NCI-H1436 (cell line): ENCODE measurements around the gene NRG2.

Experiments used
- DNase-seq: peaks from one replicate; lab custom pipeline; 2025; lab: John Stamatoyannopoulos, UW

Gene NRG2

DNA sequence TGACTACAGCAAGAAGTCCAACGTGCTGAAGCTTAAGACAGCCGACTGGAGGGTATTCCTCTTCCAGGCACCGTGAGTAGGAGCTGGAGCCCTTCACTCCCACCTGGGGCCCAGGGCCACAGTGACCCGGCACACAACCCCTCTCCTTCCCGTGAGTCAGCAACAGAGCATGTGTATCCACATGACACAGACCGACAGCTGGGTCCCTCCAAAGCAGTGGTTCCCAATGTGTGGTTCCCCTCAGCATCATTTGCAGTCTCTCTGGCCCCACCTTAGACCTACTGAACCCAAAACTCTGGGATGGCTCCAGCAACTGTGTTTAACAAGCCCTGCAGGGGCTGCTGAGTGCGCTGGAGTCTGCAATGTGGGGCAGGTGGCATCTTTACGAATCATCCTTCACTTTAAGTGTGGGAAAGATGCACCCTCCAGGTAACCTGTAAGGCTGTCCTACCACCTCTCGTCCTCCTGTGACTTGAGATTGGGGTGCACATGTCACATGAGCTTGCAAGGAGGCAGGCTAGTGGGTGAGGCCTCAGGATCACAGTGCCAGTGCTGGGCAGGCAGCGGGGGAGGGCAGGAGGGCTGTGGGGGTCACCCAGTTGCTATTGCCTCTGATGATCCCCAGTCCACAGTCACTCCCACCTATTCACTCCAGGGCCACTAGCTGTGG is 205.3 kb downstream of the NRG2 start:
- no peak for DNase-seq

DNA sequence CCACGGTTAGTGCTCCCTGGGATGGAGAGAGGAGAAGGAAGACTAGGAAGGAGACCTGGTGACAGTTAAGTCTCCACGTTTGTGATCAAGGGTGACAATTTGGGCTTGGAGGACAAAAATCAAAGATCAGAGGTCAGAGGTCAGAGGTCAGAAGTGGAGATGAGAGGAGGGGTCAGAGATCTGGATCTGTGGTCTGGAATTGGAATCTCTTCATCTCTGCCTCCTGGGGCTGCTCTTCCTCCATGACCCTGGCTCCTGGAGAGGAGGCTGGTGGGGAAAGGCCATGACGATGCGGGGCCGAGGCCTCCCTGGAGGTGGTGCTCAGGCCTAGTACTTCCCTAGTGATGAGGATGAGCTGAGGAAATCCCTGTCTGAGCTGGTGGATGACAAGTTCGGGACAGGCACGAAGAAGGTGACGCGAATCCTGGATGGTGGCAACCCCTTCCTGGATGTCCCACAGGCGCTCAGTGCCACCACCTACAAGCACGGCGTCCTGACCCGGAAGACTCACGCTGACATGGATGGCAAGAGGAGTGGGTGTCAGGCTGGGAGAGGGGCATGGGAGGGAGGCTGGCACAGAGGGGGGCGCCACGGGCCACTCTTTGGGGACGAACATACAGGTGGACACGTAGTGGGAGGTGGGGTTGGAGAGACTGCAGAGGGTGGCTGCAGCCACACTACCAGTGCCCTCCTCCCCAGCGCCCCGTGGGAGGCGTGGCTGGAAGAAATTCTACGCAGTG is 206.5 kb downstream of the NRG2 start:
- no peak for DNase-seq

DNA sequence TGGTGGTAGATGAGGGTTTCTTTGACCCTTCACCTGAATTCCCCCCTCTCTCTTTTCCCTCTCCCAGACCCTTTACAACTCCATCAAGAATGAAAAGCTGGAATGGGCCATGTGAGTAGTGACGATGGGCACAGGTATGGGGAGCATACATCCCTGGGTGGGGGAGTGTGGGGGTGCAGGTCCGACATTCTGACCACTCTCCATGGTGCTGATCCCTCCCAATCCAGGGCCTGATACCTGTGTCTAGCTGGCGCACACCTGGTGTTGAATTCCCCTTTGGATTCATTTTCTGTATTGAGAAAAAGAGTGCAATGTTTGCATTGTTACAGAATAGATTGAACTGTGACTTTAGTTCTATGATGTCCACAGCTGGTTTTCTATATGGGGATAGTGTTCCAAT is 207.4 kb downstream of the NRG2 start:
- DNase-seq: no peak

DNA sequence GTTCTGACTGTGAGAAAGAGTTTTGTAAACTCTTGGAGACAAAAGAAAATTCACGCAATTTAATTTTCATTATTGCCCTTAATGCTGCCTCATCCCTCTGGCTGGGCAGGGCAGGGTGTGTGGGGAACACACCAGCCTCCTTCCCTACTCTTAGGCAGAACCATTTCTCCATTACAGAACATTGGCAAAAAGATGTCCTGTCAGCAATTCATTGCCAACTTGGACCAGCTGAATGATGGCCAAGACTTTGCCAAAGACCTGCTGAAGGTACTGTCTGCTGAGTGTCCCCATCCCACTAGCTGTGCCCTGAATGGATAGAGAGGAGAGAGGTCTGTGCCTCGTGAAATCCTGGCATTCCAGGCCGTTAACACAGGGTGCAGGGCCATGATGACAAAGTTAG is 209.6 kb downstream of the NRG2 start:
- no peak for DNase-seq

DNA sequence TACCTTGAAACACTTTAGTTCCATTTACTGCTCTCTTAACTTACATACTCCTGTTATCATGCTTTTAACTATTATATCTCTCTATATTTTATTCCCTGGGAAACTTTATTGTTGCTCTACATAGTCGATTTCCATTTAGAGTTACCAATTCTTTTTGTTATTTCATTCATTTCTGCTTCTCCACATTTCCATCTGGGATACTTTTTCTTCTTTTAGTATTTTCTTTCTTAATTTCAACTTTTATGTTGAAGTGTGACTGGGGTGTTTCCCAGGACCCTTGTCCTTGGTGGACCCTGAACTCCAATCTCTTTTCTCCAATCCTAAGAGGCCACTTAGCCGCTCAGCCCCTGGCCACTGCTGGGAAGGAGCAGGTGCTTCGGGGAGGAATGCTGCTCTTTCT is 211.5 kb downstream of the NRG2 start:
- DNase-seq: no peak

DNA sequence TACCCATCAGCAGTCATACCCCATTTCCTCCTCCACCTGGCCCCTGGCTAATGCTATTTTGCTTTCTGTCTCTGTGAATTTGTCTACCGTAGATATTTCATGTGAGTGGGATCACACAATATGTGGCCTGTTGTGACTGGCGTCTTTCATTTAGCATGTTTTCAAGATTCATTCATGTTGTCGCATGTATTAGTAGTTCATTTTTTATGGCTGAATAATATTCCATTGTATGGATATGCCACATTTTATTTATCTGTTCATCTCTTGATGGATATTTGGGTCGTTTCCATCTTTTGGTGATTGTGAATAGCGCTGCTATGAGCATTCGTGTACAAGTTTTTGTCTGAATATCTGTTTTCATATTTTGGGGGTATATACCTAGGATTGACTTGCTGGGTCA is 213.6 kb downstream of the NRG2 start:
- DNase-seq: no peak

DNA sequence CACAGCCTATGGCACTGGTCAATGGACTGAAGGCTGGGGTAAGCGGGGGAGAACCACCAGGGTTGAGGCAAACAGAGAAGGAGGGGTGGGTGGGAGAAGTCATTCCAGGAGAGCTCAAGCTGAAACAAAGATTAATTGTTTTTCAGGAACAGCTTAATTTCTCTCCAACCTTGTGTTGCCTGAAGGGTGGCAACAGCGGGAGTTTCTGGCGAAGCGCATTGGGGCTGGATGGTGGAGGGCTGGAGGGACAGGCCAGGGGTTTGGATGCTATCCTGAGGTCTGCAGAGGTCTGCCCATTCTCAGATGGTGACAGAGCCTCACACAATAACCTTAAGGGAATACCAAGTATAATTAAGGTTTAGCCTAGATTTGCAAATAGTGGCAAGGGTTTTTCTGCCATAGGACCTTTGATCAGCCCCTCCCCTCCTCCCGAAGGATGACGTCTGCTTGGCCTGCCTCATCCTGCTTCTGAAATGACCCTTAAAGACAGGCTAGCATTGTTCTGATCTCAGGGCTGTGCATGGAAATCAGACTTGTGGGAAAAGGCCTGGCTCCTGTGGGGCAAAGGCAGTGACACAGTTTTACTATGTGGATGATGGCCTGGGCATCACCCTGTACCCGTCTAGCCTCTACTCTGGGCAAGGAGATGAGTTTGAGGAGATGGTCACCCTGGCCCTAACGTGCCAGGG is 214.7 kb downstream of the NRG2 start:
- DNase-seq: no peak

DNA sequence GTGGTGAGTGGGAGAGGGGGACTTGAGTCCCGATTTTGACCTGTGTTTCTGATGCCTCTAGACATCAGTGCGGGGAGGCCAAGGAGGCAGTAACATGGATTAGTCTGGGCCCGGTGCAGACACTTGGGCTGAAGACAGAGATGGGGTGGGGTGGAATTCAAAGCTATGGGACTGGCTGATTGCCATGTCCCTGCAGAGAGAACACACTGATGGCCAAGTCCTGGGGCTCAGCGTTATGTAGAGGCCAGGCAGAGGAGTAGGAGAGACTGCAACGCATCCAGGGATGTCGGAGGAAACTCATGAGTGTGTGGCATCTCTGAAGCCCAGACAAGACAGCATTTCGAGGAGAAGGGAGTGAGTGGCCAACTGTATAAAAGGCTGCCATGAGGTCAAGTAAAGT is 217.4 kb downstream of the NRG2 start:
- no peak for DNase-seq

DNA sequence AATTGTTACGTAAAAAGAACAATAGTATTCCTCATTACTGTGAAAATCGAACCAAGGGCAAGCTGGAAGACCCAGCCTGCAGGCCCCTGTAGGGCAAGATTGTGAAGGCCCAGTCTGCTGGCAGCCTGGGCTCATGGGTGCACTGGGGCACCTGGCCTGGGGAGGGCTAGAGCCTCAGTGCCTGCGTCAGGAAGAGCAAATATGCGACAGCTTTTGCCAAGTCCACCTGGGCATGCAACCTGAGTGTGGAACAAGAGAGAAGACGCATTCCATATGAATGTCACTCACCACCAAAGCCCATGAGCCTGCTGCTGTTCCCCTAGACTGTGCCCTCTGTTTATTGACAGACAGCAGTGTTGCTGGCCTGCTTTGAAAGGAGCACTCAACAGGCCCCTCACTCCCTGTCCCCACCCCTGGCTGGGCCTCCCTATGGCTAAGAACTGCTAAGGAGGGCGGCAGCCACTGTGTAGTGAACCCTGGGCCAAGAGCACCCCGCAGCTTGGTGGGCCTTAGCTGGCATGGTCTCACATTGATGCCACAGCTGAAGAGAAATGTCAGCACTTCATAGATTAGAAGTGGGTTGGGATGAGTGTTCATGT is 219.2 kb downstream of the NRG2 start:
- no peak for DNase-seq

DNA sequence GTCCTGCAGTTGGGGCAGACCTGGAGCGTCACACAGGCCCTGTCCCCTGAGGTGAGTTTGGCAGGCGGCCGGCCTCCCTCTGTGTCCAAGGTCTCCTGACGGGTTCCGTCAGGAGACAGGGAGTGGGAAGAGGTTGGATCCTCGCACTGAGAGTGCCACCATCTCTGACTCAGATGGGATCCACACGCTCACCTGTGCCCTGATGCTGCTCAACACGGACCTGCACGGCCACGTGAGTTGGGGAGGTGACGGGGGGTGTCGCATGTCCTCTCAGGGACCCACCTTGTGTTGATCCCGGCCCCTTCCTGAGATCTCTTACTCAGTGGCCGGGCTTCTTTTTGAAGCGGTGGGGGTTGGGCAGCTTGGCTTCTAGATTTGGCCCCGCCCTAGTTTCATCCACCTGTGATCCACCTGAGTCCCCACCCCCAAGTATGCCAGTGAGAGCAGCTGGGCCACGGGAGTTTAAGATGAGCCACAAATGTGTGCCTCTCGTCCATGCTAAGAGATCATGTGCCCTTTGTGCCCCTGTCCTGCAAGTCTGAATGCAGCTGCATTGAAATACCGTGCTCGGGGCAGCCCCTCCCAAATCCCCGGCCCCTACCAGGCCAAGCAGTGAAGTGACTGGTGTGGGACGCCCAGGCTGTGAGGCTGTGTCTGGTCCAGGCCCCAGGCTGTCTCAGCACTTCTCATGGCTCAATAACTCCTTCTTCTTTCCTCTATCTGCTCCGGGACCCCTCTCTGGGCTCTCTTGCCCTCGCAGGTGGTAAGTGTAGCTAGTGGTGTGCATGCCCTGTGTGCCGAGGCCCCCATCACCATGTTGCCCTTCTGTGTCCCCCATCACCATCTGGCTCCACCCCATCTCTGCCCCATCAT is 220.3 kb downstream of the NRG2 start:
- DNase-seq: no peak

DNA sequence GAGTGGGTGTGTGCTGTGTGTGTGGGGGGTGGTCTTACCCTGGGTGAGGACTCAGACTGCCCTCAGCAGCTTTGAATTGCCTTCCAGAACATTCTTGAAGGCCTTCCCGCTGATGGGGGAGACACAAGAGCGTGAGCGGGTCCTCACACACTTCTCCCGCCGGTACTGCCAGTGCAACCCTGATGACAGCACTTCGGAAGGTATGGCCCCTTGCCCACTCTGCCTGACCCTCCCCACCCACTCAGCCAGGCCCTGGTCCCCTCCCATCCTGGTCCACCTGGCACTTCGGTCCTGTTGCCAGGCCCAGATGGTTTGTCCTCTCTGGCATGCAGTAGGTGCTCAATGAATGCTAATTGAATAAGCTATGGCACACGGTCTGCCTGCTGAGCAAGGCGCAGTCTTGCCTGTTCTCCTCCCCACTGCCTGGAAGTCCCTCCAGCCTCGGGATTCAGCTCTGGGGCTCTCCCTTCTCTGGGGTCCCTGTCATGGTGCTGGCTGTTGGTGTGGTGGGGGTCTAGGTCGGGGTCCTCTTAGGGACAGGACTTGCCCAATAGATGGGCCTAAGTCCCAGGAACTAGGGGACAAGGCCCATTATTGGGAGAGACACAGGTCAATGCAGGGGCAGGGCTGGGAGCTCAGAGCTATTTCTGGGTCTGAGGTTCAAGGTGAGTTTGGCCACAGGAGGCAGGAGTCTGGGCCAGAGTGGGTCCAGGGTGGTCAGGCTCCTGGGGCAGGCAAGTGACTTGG is 221.1 kb downstream of the NRG2 start:
- no peak for DNase-seq

DNA sequence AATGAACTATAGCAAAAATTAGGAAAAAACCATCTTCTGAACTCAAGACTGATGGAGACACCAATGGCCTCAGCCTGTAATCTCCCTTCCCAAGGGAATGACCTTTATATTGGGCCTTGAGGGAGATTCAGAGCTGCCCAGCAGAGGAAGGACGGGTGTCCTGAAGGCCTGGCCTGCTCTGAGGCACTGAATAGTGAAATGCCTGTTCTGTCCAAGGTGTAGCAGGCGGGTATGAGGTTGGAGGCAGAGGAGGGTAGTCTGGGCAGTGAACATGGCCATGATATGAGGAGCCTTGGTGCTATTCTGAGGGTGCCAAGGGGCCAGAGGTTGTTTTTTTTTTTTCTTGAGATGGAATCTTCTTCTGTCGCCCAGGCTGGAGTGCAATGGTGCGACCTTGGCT is 222.5 kb downstream of the NRG2 start:
- no peak for DNase-seq

DNA sequence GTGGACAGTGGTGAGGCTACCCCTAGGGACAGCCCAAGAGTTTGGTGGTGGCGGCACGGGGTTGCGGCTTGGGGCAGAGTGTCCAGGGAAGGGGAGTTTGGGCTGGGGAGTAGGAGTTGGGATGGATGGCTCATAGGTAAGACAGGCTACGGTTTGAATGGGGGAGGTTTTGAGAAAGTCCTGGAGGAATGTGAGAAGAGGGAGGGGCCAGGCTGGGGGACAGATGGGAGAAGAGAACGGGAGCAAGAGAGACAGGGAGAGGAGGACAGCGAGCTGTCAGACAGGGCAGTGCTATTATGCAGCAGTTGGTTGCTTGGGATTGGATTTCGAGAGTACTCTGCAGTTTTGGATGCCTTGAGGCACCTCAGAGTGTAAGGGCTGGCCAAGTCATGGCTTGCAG is 223.0 kb downstream of the NRG2 start:
- DNase-seq: no peak

DNA sequence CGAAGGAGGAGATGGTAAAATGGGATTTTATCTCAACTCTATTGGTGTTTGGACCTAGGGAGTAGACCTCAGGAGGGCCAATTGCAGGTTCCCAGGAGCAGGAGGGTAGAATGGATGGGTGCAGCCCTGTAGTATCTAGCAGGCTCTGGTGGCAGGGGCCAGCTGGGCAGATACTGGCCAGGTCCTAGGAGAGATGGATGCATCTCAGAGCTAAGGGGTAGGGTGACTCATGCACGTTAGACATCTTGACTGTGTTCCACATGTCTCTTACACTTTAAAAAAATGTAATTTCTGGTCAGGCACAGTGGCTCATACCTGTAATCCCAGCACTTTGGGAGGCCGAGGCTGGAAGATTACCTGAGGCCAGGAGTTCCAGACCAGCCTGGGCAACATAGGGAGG is 225.1 kb downstream of the NRG2 start:
- DNase-seq: no peak

DNA sequence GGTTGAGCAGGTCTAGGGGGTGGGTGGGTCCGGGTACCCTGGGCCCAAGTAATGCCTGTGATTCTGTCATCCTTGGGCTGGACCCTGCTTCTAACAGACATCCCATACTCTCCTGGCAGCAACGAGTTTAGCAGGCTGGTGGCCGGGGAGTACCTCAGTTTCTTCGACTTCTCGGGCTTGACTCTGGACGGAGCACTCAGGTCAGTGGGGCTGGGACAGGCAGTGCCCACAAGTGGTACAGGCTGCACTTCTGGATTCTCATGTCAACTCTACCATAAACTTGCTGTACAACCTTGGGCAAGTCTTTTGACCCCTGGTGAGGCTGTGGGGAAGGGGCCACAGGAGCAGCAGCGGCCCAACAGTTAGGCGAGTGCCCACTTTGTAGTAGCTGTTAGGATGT is 225.7 kb downstream of the NRG2 start:
- no peak for DNase-seq

DNA sequence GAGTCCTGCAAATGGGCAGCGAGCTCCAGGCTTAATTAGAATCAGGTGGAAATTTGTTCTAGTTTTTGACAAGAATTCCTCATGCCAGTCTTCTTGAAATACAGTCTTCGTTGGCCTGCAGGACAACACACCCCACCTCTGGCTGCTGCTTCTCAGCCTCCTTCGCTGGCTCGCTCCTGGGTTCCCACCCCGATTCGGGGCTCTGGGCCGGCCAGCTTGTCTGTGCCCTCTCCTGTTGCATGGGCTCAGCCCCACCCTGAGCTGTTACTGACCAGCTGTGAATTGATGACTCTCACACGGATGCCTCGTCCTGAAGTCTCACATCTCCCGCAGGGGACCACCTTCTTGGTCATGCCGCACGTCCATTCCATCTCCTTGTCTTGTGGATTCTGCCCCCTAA is 226.5 kb downstream of the NRG2 start:
- no peak for DNase-seq

DNA sequence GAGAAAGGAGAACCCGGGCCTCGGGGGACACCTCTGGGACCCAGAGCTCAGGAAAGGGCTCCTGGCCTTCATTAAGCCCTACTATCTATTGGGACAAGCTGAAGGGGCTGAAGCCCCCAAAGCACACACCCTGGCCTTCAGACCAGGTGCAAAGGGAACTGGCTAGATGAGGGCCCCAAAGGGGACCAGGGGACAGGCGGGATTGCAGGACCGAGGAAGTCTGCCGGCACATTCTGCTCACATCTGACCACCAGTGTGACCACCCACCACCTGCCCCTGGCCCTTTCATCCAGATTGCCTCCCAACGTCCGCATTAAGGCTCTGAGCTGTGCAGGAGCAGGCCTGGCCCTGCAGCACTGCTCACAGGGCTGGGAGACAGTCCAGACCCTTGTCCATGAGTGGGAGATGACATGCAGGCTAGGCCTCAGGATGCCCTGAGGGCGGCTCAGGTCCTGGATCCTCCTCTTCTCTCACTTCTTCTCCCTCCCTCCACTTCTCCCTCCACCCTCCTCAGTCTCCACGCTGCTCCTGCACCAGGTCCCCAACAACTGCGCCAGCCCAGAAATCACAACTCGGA is 228.3 kb downstream of the NRG2 start:
- DNase-seq: no peak

DNA sequence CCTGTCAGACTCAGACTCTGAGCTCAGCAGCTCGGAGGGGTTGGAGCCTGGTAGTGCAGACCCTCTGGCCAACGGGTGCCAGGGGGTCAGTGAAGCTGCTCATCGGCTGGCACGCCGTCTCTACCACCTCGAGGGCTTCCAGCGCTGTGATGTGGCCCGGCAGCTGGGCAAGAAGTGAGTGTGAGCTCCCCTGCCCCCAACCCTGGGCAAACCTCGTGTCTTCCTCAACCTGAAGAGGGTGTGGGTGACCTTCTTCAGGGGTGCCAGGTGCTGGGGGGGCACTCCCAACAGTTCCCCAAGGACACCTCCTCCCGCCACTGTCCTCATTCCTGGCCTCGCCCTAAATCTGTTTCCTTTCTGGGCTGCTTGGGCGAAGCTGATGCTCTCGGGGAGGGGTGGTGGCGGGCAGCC is 228.9 kb downstream of the NRG2 start:
- DNase-seq: no peak

DNA sequence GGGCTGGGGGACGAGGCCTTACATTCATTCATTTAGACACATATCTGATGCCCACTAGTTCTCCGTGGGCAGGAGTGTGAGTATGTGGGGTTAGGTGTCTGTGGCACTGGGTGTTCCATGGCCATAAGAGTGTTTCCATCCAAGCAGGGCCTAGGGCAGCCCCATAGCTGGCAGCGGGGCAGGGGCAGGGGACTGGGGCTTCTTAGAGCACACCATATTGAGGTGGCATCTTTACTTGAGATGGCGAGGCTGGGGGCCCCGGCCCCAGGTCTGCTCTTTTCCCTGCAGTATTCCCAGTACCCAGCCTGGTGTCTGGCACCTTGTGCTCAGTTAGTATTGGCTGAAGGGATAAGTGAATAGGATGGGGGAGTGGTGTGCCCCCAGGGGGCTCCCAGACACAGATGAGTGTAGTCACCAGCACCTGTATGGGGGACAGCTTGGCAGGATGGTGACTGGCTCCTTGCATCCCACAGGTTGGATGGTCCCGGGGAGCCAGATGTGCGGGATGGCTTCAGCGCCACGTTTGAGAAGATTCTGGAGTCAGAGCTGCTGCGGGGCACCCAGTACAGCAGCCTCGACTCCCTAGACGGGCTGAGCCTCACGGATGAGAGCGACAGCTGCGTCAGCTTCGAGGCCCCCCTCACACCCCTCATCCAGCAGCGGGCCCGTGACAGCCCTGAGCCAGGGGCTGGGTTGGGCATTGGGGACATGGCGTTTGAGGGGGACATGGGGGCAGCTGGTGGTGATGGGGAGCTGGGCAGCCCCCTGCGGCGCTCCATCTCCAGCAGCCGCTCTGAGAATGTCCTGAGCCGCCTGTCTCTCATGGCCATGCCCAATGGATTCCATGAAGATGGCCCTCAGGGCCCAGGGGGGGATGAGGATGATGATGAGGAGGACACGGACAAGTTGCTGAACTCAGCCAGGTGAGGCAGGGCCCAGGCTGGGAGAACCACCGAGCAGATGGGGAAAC is 230.0 kb downstream of the NRG2 start:
- no peak for DNase-seq

DNA sequence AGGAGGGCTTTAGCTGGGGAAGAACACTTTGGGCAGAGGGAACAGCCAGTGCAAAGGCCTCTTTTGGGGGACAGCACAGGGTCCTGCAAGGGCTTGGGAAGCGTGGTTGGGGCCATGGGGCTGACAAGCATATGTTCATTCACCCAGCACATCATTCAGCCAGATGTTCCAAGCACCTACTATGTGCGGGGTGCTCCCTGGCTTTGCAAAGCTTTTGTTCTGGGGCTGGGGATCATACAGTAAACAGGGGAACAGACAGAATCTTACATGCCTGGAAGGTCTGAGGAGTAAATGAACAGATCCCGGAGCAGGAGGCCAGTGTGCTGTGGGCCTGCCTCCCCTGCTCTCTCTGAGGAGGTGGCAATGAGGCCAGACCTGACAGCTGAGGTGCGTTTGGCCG is 230.8 kb downstream of the NRG2 start:
- no peak for DNase-seq
